ENCODE results near the gene SELENOV.

- TF ChIP-seq CTCF (IDR thresholded peaks at IDR 0.05; ENCODE audit: borderline replicate concordance, extremely low read depth, low read length, poor library complexity, severe bottlenecking) = no peak
- no peak for TF ChIP-seq EZH2 (IDR thresholded peaks at IDR 0.05; ENCODE audit: borderline replicate concordance, low read depth, low read length, severe bottlenecking)
These were observed 15.9 kb upstream of the SELENOV start, which contains the start of gene DLL3 for GRCh38 chr19:39498798-39499642.
